ENCODE results near the gene OR52E4. TPM values are rescaled to one million over a fixed set of nuclear protein-coding genes. Genes with fewer than 3 reads are reported as not detected.

Gene OR52E4
- total and polyA plus RNA-seq, 2 donors (not counting 3 experiments of a cell fraction or from before 2014, with no cell fraction given): not detected

GRCh38 chr11:5931061-5931460 is 50.6 kb downstream of the OR52E4 start:
- DNase-seq (ENCODE audit: low read depth, low spot score) (no peak), FAIRE-seq (no peak)
- intact Hi-C loops (cut with micrococcal nuclease): no loop called here
- no peaks in the 10 kb centered on the region for H4K20me1 ChIP-seq (replicated peaks; ENCODE audit: control insufficient read depth, extremely low read depth, insufficient read depth, low read length)
- no peaks in the 10 kb centered on the region for H3K4me1 ChIP-seq (ENCODE audit: control insufficient read depth, extremely low read depth, insufficient read depth, low read length)
- no peak overlapping the region for H3K4me3 ChIP-seq (replicated peaks in 1 of 3; ENCODE audit: insufficient read depth in 1 of 3, low read depth in 1 of 3, low read length in 3 of 3)
- H3K9me1 ChIP-seq (replicated peaks; ENCODE audit: control insufficient read depth, extremely low read depth, insufficient read depth, low read length): no peaks in the 10 kb centered on the region
- H2AFZ ChIP-seq (ENCODE audit: low read depth, low read length): no peak overlapping the region
- no peaks in the 10 kb centered on the region for H3K27me3 ChIP-seq (ENCODE audit: control insufficient read depth in 2 of 2, insufficient read depth in 2 of 2, low read length in 2 of 2)
- H3K36me3 ChIP-seq (ENCODE audit: control insufficient read depth in 2 of 2, extremely low read depth in 1 of 2, insufficient read depth in 2 of 2, low read length in 2 of 2): no peaks in the 10 kb centered on the region
- no peak overlapping the region for H3K9ac ChIP-seq (replicated peaks; ENCODE audit: extremely low read depth, insufficient read depth, low read length)
- ChIA-PET CTCF (no interaction called here), POLR2A (no interaction called here)
- no peak overlapping the region for H3K4me2 ChIP-seq (ENCODE audit: insufficient read depth, low read length)
- BruUV-seq (replicated peaks): no TSS peak
- H3K27ac ChIP-seq (ENCODE audit: insufficient read depth, low read depth, low read length): no peak overlapping the region
- H3K79me2 ChIP-seq (ENCODE audit: control insufficient read depth, insufficient read depth, low read length): no peaks in the 10 kb centered on the region
- TF ChIP-seq GATA2 (IDR thresholded peaks at IDR 0.05; ENCODE audit: insufficient read depth, insufficient read length, low read depth, low read length) (no peak), POLR2A (IDR thresholded peaks at IDR 0.05; ENCODE audit: low read depth, low read length) (no peak), EZH2 (IDR thresholded peaks at IDR 0.05; ENCODE audit: borderline replicate concordance, low read depth, low read length, severe bottlenecking) (no peak)
- H3K9me3 ChIP-seq (replicated peaks; ENCODE audit: control insufficient read depth, insufficient read depth, low read length): no peaks in the 10 kb centered on the region
- dilution Hi-C loops (cut with MboI; ENCODE audit: extremely low pct_ligation_motif_present, low sequenced_read_pairs): no loop called here

DNA sequence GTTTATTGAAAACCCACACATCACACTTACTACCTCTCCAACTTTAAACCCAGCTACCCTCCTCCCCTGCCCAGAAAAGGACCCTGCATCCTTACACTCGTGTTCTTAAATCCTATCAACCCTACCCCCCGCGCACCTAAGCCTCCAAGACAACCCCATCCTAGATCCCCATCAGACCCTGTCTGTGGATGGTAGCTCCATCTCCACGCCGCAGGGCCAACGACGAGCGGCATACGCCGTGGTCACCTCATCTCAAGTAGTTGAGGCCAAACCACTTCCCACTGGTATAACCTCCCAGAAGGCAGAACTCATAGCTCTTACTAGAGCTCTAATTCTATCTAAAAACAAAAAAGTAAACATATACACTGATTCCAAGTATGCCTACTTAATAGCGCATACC is 52.2 kb downstream of the OR52E4 start:
- dilution Hi-C loops (cut with MboI; ENCODE audit: extremely low pct_ligation_motif_present, low sequenced_read_pairs): no loop called here
- BruUV-seq (replicated peaks): no TSS peak
- Histone ChIP-seq H3K9ac (replicated peaks; ENCODE audit: extremely low read depth, insufficient read depth, low read length) (no peak overlapping the region), H4K20me1 (replicated peaks; ENCODE audit: control insufficient read depth, extremely low read depth, insufficient read depth, low read length) (no peaks in the 10 kb centered on the region), H3K79me2 (ENCODE audit: control insufficient read depth, insufficient read depth, low read length) (no peaks in the 10 kb centered on the region), H3K4me3 (replicated peaks in 1 of 3; ENCODE audit: insufficient read depth in 1 of 3, low read depth in 1 of 3, low read length in 3 of 3) (no peak overlapping the region), H2AFZ (ENCODE audit: low read depth, low read length) (no peak overlapping the region), H3K4me1 (ENCODE audit: control insufficient read depth, extremely low read depth, insufficient read depth, low read length) (no peaks in the 10 kb centered on the region), H3K9me3 (replicated peaks; ENCODE audit: control insufficient read depth, insufficient read depth, low read length) (no peaks in the 10 kb centered on the region), H3K4me2 (ENCODE audit: insufficient read depth, low read length) (no peak overlapping the region), H3K9me1 (replicated peaks; ENCODE audit: control insufficient read depth, extremely low read depth, insufficient read depth, low read length) (no peaks in the 10 kb centered on the region), H3K27ac (ENCODE audit: insufficient read depth, low read depth, low read length) (no peak overlapping the region), H3K27me3 (ENCODE audit: control insufficient read depth in 2 of 2, insufficient read depth in 2 of 2, low read length in 2 of 2) (no peaks in the 10 kb centered on the region), H3K36me3 (ENCODE audit: control insufficient read depth in 2 of 2, extremely low read depth in 1 of 2, insufficient read depth in 2 of 2, low read length in 2 of 2) (no peaks in the 10 kb centered on the region)
- no peak for FAIRE-seq
- DNase-seq (ENCODE audit: low read depth, low spot score): no peak
- TF ChIP-seq POLR2A (IDR thresholded peaks at IDR 0.05; ENCODE audit: low read depth, low read length) (no peak), JUN (IDR thresholded peaks at IDR 0.05; ENCODE audit: borderline replicate concordance, insufficient read depth, insufficient read length, low read depth) (no peak), EZH2 (IDR thresholded peaks at IDR 0.05; ENCODE audit: borderline replicate concordance, low read depth, low read length, severe bottlenecking) (no peak), MYC (IDR thresholded peaks at IDR 0.05; ENCODE audit: low read depth, low read length) (no peak), GATA2 (IDR thresholded peaks at IDR 0.05; ENCODE audit: insufficient read depth, insufficient read length, low read depth, low read length) (no peak), FOS (IDR thresholded peaks at IDR 0.05; ENCODE audit: borderline replicate concordance, insufficient read depth, low read length) (no peak), POLR2AphosphoS5 (IDR thresholded peaks at IDR 0.05; ENCODE audit: insufficient read depth, low read depth, low read length) (no peak), MAX (IDR thresholded peaks at IDR 0.05; ENCODE audit: insufficient read depth, insufficient read length) (no peak)
- TF ChIP-seq, protein P1, sequence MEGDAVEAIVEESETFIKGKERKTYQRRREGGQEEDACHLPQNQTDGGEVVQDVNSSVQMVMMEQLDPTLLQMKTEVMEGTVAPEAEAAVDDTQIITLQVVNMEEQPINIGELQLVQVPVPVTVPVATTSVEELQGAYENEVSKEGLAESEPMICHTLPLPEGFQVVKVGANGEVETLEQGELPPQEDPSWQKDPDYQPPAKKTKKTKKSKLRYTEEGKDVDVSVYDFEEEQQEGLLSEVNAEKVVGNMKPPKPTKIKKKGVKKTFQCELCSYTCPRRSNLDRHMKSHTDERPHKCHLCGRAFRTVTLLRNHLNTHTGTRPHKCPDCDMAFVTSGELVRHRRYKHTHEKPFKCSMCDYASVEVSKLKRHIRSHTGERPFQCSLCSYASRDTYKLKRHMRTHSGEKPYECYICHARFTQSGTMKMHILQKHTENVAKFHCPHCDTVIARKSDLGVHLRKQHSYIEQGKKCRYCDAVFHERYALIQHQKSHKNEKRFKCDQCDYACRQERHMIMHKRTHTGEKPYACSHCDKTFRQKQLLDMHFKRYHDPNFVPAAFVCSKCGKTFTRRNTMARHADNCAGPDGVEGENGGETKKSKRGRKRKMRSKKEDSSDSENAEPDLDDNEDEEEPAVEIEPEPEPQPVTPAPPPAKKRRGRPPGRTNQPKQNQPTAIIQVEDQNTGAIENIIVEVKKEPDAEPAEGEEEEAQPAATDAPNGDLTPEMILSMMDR (IDR thresholded peaks at IDR 0.05; ENCODE audit: extremely low read depth in 1 of 2, insufficient read depth in 1 of 2, low read depth in 1 of 2, low read length in 2 of 2): no peak
- POLR2A ChIA-PET: no interaction called here
- intact Hi-C loops (cut with micrococcal nuclease): no loop called here
- CTCF ChIA-PET: interaction anchor here (1.2 kb wide), 1 partner anchor 10 kb away, joined by 3 read pairs; no protein-coding TSS in a partner anchor
